ENCODE results near the gene PRAMEF17.
"Not testable (repeated sequence)": the region's sequence is repeated elsewhere in the genome, so short reads cannot be mapped to it uniquely, and the experiment has no call there.

Gene PRAMEF17, protein sequence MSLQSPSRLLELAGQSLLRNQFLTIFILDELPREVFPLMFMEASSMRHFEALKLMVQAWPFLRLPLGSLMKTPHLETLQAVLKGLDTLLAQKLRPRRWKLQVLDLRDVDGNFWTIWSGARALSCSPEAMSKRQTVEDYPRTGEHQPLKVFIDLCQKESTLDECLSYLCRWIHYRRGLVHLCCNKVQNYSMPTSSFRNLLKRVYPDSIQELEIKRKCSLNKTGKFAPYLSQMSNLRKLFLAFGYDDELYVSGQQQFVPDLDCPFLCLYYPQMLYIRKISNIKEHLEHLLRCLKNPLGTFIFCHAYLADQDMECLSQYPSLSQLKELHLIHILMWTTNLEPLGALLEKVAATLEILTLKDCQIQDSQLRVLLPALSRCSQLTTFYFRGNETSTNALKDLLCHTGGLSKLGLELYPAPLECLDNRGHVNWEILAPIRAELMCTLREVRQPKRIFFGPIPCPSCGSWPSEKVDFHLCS

DNA sequence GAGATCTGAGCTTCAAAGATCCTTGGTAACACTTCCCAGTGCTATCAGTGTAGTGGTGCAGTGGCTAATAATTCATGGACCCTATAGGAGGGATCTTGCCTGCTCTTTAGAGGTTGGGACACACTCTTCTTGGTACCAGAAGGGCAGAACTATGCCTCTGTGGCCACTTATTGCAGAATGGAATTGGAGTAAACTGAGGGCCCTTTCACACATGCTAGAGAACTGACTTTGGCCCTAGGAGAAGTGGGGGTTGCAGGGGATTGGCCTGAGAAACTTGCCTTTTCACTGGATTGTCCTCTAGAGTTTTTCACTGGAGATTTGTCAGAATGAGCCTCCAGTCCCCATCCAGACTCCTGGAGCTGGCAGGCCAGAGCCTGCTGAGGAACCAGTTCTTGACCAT, at the start of gene PRAMEF17:
Gene PRAMEF17 (plus strand): TSS at position 301 of the 400 bp plus-strand sequence. CDS start 26 bp downstream, at position 327.
- not testable (repeated sequence) for FAIRE-seq

DNA sequence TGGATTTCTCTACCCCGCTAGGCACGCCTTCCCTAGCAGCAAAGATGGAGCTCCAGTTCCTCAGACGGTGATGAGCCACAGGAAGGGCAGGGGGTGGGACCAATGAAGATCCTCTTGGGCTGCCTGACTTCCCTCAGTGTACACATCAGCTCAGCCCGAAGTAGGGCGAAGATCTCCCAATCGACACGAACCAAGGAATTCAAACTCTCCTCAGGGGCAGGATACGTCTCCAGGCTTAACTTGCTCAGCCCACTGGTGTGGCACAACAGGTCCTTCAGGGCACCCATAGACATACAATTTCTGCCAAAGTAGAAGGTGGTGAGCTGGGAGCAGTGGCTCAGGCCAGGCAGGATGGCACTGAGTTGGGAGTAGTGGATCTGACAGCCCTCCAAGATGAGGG, 46.9 kb upstream of the PRAMEF17 start:
- not testable (repeated sequence) for FAIRE-seq

DNA sequence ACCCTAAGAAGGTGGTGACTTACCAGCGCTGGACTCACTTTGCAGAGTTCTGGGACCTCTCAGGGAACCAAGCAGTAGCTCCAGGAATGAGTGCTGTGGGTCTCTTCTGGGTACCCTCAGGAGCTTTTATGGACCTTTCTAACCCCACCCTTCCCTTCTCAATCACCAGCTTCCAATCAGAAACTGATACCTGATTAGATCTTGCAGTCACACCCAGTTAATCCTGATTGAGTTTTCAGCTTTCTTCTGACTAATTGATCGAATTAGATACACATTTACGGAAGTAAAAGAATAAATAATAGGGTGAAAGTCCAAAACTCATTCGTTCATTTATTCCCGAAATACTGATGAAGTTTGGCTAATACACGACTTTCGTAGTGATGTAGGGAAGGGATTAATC, 42.4 kb upstream of the PRAMEF17 start, which contains the start of gene PRAMEF14:
Gene PRAMEF14 (minus strand): TSS at position 101 of the 400 bp plus-strand sequence. CDS start 1,820 bp downstream, outside the sequence.
- not testable (repeated sequence) for FAIRE-seq

DNA sequence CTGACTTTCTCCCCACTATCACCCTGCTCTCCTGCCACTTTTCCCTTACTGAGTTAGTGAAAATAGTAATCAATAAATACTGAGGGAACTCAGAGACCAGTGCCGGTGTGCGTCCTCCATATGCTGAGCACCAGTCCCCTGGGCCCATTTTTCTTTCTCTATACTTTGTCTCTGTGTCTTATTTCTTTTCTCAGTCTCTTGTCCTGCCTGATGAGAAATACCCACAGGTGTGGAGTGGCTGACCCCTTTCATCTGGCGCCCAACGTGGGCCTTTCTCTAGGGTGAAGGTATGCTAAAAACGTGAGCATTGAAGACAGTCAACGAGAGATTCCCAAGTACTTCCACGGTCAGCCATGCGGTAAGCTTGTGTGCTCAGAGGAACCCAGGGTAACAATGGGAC, 36.0 kb upstream of the PRAMEF17 start:
- not testable (repeated sequence) for FAIRE-seq

DNA sequence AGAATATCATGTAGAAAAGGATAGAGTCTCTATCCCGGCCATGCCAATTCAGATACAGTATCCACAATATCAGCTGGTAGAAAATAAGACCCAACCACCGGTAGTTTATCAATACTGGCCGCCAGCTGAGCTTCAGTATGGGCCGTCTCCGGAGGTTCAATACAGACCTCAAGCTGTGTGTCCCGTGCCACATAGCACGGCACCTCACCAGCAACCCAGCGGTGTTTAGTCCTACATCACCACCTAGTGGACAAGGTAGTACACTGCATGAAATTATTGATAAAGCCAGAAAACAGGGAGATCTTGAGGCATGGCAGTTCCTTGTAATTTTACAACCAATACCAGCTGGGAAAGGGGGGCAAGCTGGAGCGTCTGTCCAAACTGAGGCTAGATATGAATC, 35.0 kb upstream of the PRAMEF17 start:
- not testable (repeated sequence) for FAIRE-seq

DNA sequence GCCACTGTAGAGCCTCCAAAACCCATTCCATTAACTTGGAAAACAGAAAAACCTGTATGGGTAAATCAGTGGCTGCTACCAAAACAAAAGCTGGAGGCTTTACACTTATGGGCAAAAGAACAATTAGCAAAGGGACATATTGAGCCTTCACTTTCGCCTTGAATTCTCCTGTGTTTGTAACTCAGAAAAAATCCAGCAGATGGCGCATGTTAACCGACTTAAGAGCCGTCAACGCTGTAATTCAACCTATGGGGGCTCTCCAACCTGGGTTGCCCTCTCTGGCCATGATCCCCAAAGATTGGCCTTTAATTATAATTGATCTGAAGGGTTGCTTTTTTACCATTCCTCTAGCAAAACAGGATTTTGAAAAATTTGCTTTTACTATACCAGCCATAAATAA, 32.7 kb upstream of the PRAMEF17 start:
- not testable (repeated sequence) for FAIRE-seq

DNA sequence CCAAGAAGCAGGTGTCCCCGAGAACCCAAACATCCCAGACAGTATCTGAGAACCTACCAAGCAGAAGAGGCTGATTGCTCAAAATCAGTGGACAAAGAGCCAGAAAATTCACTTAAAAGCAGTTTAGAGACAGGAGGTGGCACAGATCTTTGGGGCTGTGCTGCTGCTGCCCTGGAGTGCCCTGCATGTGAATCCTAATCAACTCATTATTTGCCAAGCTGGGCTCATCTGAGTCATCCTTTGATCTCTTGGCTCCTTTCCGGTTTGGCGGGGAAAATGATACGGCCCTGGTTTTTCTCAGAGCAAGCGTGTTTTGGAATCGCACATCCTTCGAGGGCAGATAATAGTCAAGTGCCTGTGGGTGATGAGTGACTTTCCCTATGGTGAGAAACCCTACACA, 27.1 kb upstream of the PRAMEF17 start:
- not testable (repeated sequence) for FAIRE-seq

DNA sequence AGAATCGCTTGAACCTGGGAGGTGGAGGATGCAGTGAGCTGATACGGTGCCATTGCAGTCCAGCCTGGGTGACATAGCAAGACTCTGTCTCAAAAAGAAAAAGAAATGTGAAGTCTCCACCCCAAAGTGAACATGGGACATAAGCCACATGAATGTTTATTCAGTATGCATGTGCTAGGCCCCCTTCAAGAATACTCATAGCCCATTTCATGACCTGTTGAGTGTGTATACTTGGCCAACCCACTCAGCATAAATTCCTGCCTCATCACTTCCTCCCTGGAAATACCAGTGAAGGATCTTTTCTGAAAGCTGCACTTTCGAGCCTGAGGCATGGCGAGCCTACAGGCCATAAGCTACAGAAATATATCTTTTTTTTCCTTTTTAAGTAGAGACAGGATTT, 24.5 kb upstream of the PRAMEF17 start:
- FAIRE-seq: not testable (repeated sequence)

DNA sequence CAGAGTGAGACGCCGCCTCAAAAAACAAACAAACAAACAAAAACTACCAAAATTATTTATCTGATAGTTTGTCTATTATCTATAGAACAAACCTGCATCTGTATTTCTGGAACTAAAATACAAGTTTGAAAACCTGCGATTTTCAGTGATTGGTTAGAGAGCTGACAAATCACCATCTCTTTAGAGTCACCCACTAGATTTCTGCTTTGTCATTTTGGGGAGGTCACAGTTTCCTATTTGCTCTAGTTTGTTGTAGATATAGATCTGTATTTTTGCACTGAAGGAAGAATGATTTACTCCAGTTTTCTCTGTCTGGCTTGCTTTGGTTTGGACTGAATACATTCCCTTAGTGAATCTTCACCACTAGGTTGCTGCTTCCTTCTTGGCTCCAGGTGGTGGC, 22.9 kb upstream of the PRAMEF17 start:
- FAIRE-seq: not testable (repeated sequence)

DNA sequence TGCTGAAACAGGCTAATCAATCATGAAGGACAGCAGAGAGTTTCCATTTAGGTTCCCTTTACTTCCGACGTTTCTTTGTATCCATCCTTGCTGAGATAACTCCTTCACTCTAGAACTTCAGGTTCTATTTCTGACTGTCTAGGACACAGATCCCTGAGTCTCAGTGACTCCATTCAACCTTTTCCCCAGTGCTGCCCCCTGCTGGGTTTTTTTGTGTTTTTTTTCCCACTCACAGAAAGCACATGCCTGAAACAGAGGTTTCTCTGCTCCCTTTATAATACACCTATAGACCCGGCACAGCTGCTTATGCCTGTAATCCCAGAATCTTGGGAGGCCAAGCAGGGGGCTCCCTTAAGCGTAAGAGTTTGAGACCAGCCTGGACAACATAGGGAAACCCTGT, 20.9 kb upstream of the PRAMEF17 start:
- not testable (repeated sequence) for FAIRE-seq

DNA sequence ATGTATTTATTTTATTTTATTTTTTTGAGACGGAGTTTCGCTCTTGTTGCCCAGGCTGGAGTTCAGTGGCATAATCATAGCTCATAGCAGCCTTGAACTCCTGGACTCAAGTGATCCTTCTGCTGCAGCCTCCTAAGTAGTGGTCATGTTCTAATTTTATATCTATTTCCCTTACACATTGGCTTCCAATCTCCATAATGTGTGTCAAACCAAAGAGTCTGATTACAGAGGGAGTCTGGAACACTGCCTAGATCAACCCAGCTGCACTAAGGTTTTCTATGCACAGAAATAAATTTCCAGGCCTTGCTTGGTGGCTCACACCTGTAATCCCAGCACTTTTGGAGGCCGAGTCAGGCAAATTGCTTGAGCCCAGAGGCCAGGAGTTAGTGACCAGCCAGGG, 10.4 kb upstream of the PRAMEF17 start:
- FAIRE-seq: not testable (repeated sequence)

DNA sequence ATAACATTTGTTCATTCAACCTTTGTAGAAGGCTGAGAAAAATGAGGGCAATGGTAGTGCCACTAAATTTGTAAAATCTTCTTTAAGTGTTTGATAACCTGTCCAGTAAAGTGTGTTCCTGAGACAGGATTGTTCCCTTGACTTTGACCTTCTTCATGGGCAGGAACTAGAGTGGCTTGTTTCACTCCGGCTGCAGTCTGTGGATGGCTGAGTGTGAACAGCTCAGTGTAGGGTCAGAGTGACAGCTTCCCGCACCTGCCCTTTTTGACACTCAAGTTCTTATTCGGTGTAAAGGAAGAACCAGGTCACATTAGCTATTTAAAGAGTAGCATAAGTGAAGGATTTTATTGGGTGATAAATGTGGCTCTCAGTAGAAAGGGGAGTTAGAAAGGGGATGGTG, 9.1 kb upstream of the PRAMEF17 start:
- FAIRE-seq: not testable (repeated sequence)

DNA sequence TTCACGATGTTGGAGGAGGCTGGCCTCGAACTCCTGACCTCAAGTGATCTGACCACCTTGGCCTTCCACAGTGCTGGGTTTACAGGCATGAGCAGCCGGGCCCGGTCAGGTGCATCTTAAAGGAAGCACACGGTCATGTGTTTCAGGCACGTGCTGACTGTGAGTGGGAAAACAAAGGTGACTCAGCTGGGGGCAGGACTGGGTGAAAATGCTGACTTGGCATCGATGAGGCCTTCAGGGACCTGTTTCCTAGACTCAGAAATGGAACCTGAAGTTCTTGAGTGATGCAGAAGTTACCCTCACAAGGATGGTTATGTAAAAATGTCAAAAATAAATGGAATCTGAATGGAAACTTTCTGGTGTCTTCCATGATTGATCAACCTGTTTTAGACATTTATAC, 3.6 kb downstream of the PRAMEF17 start:
- not testable (repeated sequence) for FAIRE-seq

DNA sequence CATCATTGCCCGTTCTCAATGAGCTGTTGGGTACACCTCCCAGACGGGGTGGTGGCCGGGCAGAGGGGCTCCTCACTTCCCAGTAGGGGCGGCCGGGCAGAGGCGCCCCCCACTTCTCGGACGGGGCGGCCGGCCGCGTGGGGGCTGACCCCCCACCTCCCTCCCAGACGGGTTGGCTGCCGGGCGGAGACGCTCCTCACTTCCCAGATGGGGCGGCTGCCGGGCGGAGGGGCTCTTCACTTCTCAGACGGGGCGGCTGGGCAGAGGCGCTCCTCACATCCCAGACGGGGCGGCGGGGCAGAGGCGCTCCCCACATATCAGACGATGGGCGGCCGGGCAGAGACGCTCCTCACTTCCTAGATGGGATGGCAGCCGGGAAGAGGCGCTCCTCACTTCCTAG, 5.3 kb downstream of the PRAMEF17 start:
- FAIRE-seq: not testable (repeated sequence)

DNA sequence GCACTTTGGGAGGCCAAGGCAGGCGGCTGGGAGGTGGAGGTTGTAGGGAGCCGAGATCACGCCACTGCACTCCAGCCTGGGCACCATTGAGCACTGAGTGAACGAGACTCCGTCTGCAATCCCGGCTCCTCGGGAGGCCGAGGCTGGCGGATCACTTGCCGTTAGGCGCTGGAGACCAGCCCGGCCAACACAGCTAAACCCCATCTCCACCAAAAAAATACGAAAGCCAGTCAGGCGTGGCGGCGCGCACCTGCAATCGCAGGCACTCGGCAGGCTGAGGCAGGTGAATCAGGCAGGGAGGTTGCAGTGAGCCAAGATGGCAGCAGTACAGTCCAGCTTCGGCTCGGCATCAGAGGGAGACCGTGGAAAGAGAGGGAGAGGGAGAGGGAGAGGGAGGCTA, 5.9 kb downstream of the PRAMEF17 start:
- FAIRE-seq: not testable (repeated sequence)

DNA sequence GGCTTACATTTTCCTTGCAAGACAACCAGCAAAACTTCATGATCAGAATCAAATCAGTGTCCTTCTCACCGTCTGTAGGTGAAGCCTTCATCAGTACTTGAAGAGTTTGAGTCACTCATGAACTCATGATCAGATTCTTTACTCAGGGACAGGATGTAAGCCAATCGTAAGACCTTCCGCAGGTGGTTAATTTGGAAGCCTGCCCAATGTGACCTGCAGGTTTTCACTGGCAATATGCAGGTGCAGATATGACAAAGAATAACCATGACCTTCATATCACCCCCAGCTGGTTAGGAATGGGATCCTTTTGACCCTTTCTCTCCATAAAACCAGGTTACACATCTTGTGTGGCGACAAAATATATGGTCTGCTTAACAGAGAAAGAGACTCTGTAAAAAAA, 18.4 kb downstream of the PRAMEF17 start:
- no peak for FAIRE-seq

DNA sequence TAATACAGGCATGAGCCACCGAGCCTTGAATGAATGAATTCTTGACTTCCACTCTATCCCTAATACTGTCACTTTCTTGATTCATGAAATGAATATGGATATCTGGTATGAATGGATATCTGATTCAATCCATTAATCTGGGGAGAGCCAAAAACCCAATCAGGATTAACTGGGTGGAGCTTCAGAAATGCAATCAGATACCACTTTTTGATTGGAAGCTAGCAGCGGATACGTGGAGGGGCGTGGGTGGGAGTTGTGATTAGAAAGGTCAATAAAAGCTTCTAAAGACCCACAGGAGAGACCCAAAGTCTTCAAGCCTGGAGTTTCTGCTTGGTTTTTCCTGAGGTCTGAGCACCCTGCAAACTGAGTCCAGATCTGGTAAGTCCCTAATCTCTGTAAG, 20.7 kb downstream of the PRAMEF17 start, which contains the start of gene PRAMEF20:
Gene PRAMEF20 (plus strand): TSS at position 301 of the 400 bp plus-strand sequence. CDS start 5,905 bp downstream, outside the sequence.
- not testable (repeated sequence) for FAIRE-seq

DNA sequence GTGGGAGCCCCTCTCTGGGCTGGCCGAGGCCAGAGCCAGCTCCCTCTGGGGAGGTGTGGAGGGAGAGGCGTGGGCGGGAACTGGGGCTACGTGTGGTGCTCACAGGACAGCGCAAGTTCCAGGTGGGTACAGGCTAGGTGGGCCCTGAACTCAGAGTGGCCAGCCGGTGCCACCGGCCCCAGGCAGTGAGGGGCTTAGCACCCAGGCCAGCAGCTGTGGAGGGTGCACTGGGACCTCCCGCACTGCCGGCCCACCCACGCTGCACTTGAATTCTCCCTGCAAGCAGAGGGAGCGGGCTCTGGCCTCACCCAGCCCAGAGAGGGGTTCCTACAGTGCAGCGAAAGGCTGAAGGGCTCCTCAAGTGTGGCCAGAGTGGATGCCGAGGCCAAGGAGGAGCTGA, 41.1 kb downstream of the PRAMEF17 start:
- no peak for FAIRE-seq

DNA sequence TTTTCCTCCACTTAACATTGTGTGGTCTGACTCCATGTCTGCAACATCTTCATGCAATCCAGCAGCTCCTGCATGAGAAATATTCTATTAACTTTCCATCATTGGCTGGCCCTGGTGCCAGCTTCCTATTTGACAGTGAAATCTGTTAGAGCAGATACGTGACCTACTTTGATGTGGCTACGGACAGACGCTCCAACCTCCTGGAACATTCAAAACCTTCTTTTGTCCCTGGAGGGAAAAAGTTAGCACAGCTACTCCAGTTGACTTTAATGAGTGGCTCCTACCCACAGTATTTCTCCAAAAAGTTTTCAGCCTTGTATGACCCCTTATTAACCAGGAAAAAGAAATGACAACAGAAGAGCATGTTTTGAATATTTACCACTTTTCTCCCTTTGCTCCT, 42.8 kb downstream of the PRAMEF17 start:
- no peak for FAIRE-seq

DNA sequence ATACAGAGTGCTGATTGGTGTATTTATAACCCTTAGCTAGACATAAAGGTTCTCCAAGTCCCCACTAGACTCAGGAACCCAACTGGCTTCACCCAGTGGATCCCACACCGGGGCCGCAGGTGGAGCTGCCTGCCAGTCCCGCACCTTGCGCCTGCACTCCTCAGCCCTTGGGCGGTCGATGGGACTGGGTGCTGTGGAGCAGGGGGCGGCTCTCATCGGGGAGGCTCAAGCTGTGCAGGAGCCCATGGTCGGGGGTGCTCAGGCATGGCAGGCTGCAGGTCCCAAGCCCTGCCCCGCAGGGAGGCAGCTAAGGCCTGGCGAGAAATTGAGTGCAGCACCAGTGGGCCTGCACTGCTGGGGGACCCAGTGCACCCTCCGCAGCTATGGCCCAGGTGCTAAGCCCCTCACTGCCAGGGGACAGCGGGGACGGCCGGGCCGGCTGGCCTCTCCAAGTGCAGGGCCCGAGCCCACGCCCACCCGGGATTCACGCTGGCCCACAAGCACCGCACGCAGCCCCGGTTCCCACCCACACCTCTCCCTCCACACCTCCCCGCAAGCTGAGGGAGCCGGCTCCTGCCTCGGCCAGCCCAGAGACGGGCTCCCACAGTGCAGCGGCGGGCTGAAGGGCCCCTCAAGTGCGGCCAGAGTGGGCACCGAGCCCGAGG, 44.4 kb downstream of the PRAMEF17 start:
- not testable (repeated sequence) for FAIRE-seq

DNA sequence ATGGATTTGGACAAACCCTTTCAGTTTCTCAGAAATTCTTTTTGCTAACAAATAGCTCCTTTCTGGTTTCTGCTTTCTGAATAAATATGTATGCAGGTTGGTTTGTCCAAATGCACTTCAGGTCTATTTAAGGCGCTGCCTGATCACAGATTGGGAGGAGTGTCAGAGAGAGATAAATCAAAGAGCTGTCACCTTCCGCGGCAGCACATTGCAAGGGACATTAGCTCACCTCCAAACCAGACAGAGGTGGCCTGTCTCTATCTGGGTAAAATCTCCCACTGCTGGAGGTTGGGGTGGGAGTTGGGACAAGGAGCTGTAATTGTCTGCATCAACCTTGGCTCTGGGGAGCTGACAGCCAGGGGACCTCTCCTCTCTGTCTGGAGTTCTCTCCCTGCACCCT, 46.0 kb downstream of the PRAMEF17 start:
- no peak for FAIRE-seq

DNA sequence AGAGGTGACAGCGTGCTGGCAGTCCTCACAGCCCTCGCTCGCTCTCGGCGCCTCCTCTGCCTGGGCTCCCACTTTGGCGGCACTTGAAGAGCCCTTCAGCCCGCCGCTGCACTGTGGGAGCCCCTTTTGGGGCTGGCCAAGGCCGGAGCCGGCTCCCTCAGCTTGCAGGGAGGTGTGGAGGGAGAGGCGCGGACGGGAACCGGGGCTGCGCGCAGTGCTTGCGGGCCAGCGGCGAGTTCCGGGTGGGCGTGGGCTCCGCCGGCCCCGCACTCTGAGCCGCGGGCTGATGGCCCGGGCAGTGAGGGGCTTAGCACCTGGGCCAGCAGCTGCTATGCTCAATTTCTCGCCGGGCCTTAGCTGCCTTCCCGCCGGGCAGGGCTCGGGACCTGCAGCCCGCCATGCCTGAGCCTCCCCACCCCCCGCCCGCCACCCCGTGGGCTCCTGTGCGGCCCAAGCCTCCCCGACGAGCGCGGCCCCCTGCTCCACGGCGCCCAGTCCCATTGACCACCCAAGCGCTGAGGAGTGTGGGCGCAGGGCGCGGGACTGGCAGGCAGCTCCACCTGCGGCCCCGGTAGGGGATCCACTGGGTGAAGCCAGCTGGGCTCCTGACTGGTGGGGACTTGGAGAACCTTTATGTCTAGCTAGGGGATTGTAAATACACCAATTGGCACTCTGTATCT, 49.8 kb downstream of the PRAMEF17 start:
- not testable (repeated sequence) for FAIRE-seq
